Measurements from ENCODE around the gene DYNLRB2.

The DYNLRB2 gene

GRCh38 chr16:80540516-80541305 is at the start of gene DYNLRB2:
DYNLRB2 (plus strand) TSS chr16:80540993; CDS start chr16:80541077, 84 bp downstream.
- Histone ChIP-seq H3K9me3 (ENCODE audit: insufficient read depth, low read length) (no peaks in the 10 kb centered on the region), H3K27me3 (ENCODE audit: low read depth, low read length) (no peaks in the 10 kb centered on the region), H3K4me1 (ENCODE audit: low read length) (peaks cover 7% of the 10 kb centered on the region), H3K27ac (ENCODE audit: low read length) (peak within 1 kb of the TSS; percentile 51), H3K79me2 (ENCODE audit: low read length) (no peaks in the 10 kb centered on the region), H3K4me2 (ENCODE audit: low read length) (peak within 1 kb of the TSS; percentile 96), H3K4me3 (ENCODE audit: low read length) (peak within 1 kb of the TSS; percentile 97), H2AFZ (ENCODE audit: low read depth, low read length) (peak within 1 kb of the TSS; percentile 100), H4K20me1 (ENCODE audit: insufficient read depth, low read length) (no peaks in the 10 kb centered on the region), H3K9ac (ENCODE audit: low read length) (peak within 1 kb of the TSS; percentile 78), H3K36me3 (replicated peaks; ENCODE audit: low read depth, low read length) (no peaks in the 10 kb centered on the region)
- no peak for TF ChIP-seq EZH2phosphoT487 (IDR thresholded peaks at IDR 0.05; ENCODE audit: low read depth)
- TF ChIP-seq CTCF (IDR thresholded peaks at IDR 0.05; ENCODE audit: low read depth, low read length): no peak

GRCh38 chr16:80500116-80500859 is 40.5 kb upstream of the DYNLRB2 start:
- H3K36me3 ChIP-seq (replicated peaks; ENCODE audit: low read depth, low read length): no peaks in the 10 kb centered on the region
- no peaks in the 10 kb centered on the region for H3K79me2 ChIP-seq (ENCODE audit: low read length)
- no peak overlapping the region for H3K4me3 ChIP-seq (ENCODE audit: low read length)
- no peaks in the 10 kb centered on the region for H4K20me1 ChIP-seq (ENCODE audit: insufficient read depth, low read length)
- no peaks in the 10 kb centered on the region for H3K9me3 ChIP-seq (ENCODE audit: insufficient read depth, low read length)
- TF ChIP-seq EZH2phosphoT487 (IDR thresholded peaks at IDR 0.05; ENCODE audit: low read depth): no peak
- no peak for TF ChIP-seq CTCF (IDR thresholded peaks at IDR 0.05; ENCODE audit: low read depth, low read length)
- H3K9ac ChIP-seq (ENCODE audit: low read length): no peak overlapping the region
- H3K27ac ChIP-seq (ENCODE audit: low read length): no peak overlapping the region
- no peak overlapping the region for H2AFZ ChIP-seq (ENCODE audit: low read depth, low read length)
- peaks cover 10% of the 10 kb centered on the region for H3K27me3 ChIP-seq (ENCODE audit: low read depth, low read length)
- H3K4me1 ChIP-seq (ENCODE audit: low read length): peaks cover 9% of the 10 kb centered on the region; the same call in 1 of the 2 replicates
- peak overlapping the region; percentile 29; the same call in 1 of the 2 replicates for H3K4me2 ChIP-seq (ENCODE audit: low read length)

GRCh38 chr16:80500961-80501525 is 39.8 kb upstream of the DYNLRB2 start:
- Histone ChIP-seq H3K36me3 (replicated peaks; ENCODE audit: low read depth, low read length) (no peaks in the 10 kb centered on the region), H3K9ac (ENCODE audit: low read length) (no peak overlapping the region), H3K4me2 (ENCODE audit: low read length) (no peak overlapping the region), H3K4me3 (ENCODE audit: low read length) (no peak overlapping the region), H3K27ac (ENCODE audit: low read length) (no peak overlapping the region), H3K4me1 (ENCODE audit: low read length) (peaks cover 9% of the 10 kb centered on the region; the same call in 1 of the 2 replicates), H3K9me3 (ENCODE audit: insufficient read depth, low read length) (no peaks in the 10 kb centered on the region), H3K79me2 (ENCODE audit: low read length) (no peaks in the 10 kb centered on the region), H2AFZ (ENCODE audit: low read depth, low read length) (no peak overlapping the region), H3K27me3 (ENCODE audit: low read depth, low read length) (peaks cover 6% of the 10 kb centered on the region), H4K20me1 (ENCODE audit: insufficient read depth, low read length) (no peaks in the 10 kb centered on the region)
- TF ChIP-seq CTCF (IDR thresholded peaks at IDR 0.05; ENCODE audit: low read depth, low read length) (no peak), EZH2phosphoT487 (IDR thresholded peaks at IDR 0.05; ENCODE audit: low read depth) (no peak)

GRCh38 chr16:80503107-80503506 is 37.7 kb upstream of the DYNLRB2 start:
- Histone ChIP-seq H3K4me2 (ENCODE audit: low read length) (no peak overlapping the region), H3K27ac (ENCODE audit: low read length) (no peak overlapping the region), H3K4me3 (ENCODE audit: low read length) (no peak overlapping the region), H2AFZ (ENCODE audit: low read depth, low read length) (no peak overlapping the region), H3K36me3 (replicated peaks; ENCODE audit: low read depth, low read length) (no peaks in the 10 kb centered on the region), H3K27me3 (ENCODE audit: low read depth, low read length) (no peaks in the 10 kb centered on the region; the same call in 1 of the 2 replicates), H3K9ac (ENCODE audit: low read length) (no peak overlapping the region), H3K4me1 (ENCODE audit: low read length) (peaks cover 9% of the 10 kb centered on the region; the same call in 1 of the 2 replicates), H3K79me2 (ENCODE audit: low read length) (no peaks in the 10 kb centered on the region), H3K9me3 (ENCODE audit: insufficient read depth, low read length) (no peaks in the 10 kb centered on the region), H4K20me1 (ENCODE audit: insufficient read depth, low read length) (no peaks in the 10 kb centered on the region)
- TF ChIP-seq CTCF (IDR thresholded peaks at IDR 0.05; ENCODE audit: low read depth, low read length) (no peak), EZH2phosphoT487 (IDR thresholded peaks at IDR 0.05; ENCODE audit: low read depth) (no peak)
